NT2/D1 (cell line): ENCODE measurements around the gene DCLRE1A.
"Not testable (repeated sequence)": the region's sequence is repeated elsewhere in the genome, so short reads cannot be mapped to it uniquely, and the experiment has no call there.

Source experiments
- DNase-seq: peaks from one replicate; pipeline ENCODE4 v3.0.0-alpha.2; 2011; ENCODE audit warnings: low read depth, low spot score
- H3K27me3 ChIP-seq: 2 replicates; pipeline ENCODE4 v1.6.0; 2011; ENCODE audit warnings: mild to moderate bottlenecking; ENCODE audit not compliant: insufficient read length, insufficient read depth
- H3K36me3 ChIP-seq: 2 replicates; pipeline ENCODE4 v1.6.1; 2011; ENCODE audit warnings: mild to moderate bottlenecking, low read length, mixed read lengths; ENCODE audit not compliant: insufficient read depth, insufficient read length
- H3K4me1 ChIP-seq: 2 replicates; pipeline ENCODE4 v1.5.1; 2011; ENCODE audit not compliant: insufficient read depth, insufficient read length
- H3K4me3 ChIP-seq: 2 replicates; pipeline ENCODE4 v1.5.1; 2011; ENCODE audit warnings: low read depth; ENCODE audit not compliant: insufficient read length
- H3K9ac ChIP-seq: 2 replicates; pipeline ENCODE4 v1.6.0; 2011; ENCODE audit warnings: low read depth; ENCODE audit not compliant: insufficient read length
- H3K9me3 ChIP-seq: 2 replicates; pipeline ENCODE4 v1.5.1; 2011; ENCODE audit warnings: mild to moderate bottlenecking, low read length; ENCODE audit not compliant: insufficient read depth
- SUZ12 ChIP-seq: IDR thresholded peaks from 2 replicates; pipeline ENCODE4 v1.6.1; 2011; ENCODE audit not compliant: insufficient read length, insufficient read depth; ENCODE audit errors: extremely low read depth
- YY1 ChIP-seq: IDR thresholded peaks from 2 replicates; pipeline ENCODE4 v1.6.1; 2011; ENCODE audit not compliant: insufficient read length, insufficient read depth
- ZNF274 ChIP-seq: IDR thresholded peaks from 2 replicates; pipeline ENCODE4 v1.6.1; 2011; ENCODE audit warnings: mild to moderate bottlenecking, low read depth, low read length

Gene DCLRE1A

GRCh38 chr10:113819989-113820388, 33.9 kb downstream of the DCLRE1A start:
- no peaks in the 10 kb centered on the region for H3K27me3 ChIP-seq
- H3K36me3 ChIP-seq, result no peaks in the 10 kb centered on the region
- no peak for TF ChIP-seq YY1
- TF ChIP-seq SUZ12, result no peak
- no peak for TF ChIP-seq ZNF274
- H3K4me3 ChIP-seq, result no peak overlapping the region
- no peaks in the 10 kb centered on the region for H3K9me3 ChIP-seq
- no peak overlapping the region for H3K9ac ChIP-seq
- no peaks in the 10 kb centered on the region for H3K4me1 ChIP-seq
- no peak for DNase-seq

GRCh38 chr10:113814700-113815099, 39.2 kb downstream of the DCLRE1A start:
- not testable (repeated sequence) for H3K9ac ChIP-seq, H3K4me1 ChIP-seq, DNase-seq, H3K36me3 ChIP-seq, H3K27me3 ChIP-seq, H3K4me3 ChIP-seq, H3K9me3 ChIP-seq

GRCh38 chr10:113808168-113808567, 45.7 kb downstream of the DCLRE1A start:
- H3K9me3 ChIP-seq, result no peaks in the 10 kb centered on the region
- no peak overlapping the region for H3K9ac ChIP-seq
- no peak for DNase-seq
- TF ChIP-seq ZNF274 (no peak), SUZ12 (no peak), YY1 (no peak)
- no peaks in the 10 kb centered on the region for H3K36me3 ChIP-seq
- no peaks in the 10 kb centered on the region for H3K4me1 ChIP-seq
- no peak overlapping the region for H3K4me3 ChIP-seq
- no peaks in the 10 kb centered on the region for H3K27me3 ChIP-seq

- TF ChIP-seq SUZ12 (no peak), ZNF274 (no peak)
- Histone ChIP-seq H3K27me3 (no peaks in the 10 kb centered on the region), H3K36me3 (no peaks in the 10 kb centered on the region), H3K4me3 (no peak overlapping the region), H3K9ac (no peak overlapping the region), H3K4me1 (no peaks in the 10 kb centered on the region), H3K9me3 (no peaks in the 10 kb centered on the region)
- DNase-seq, result no peak
Measured at GRCh38 chr10:113806503-113806902, 47.4 kb downstream of the DCLRE1A start.

- TF ChIP-seq YY1 (no peak), ZNF274 (no peak), SUZ12 (no peak)
- DNase-seq, result no peak
- Histone ChIP-seq H3K36me3 (no peaks in the 10 kb centered on the region), H3K4me3 (no peak overlapping the region), H3K4me1 (no peaks in the 10 kb centered on the region), H3K27me3 (no peaks in the 10 kb centered on the region), H3K9ac (no peak overlapping the region), H3K9me3 (no peaks in the 10 kb centered on the region)
Measured at GRCh38 chr10:113802997-113803396, 50.9 kb downstream of the DCLRE1A start.

- H3K4me3 ChIP-seq, result no peak overlapping the region
- no peaks in the 10 kb centered on the region for H3K4me1 ChIP-seq
- TF ChIP-seq ZNF274 (no peak), YY1 (no peak), SUZ12 (no peak)
- H3K27me3 ChIP-seq, result no peaks in the 10 kb centered on the region
- no peaks in the 10 kb centered on the region for H3K36me3 ChIP-seq
- no peak for DNase-seq
- no peak overlapping the region for H3K9ac ChIP-seq
- no peaks in the 10 kb centered on the region for H3K9me3 ChIP-seq
Measured at GRCh38 chr10:113801569-113801968, 52.3 kb downstream of the DCLRE1A start.

- no peak overlapping the region for H3K9ac ChIP-seq
- H3K9me3 ChIP-seq, result no peaks in the 10 kb centered on the region
- no peaks in the 10 kb centered on the region for H3K27me3 ChIP-seq
- no peak overlapping the region for H3K4me3 ChIP-seq
- no peak for TF ChIP-seq SUZ12
- TF ChIP-seq YY1, result no peak
- no peak for TF ChIP-seq ZNF274
- no peaks in the 10 kb centered on the region for H3K4me1 ChIP-seq
- DNase-seq, result no peak
- no peaks in the 10 kb centered on the region for H3K36me3 ChIP-seq
Measured at GRCh38 chr10:113791691-113792090, 62.2 kb downstream of the DCLRE1A start.

GRCh38 chr10:113788604-113789083, 65.2 kb downstream of the DCLRE1A start:
- TF ChIP-seq ZNF274 (no peak), YY1 (no peak), SUZ12 (no peak)
- no peak for DNase-seq
- Histone ChIP-seq H3K36me3 (no peaks in the 10 kb centered on the region), H3K9me3 (no peaks in the 10 kb centered on the region), H3K4me3 (no peak overlapping the region), H3K9ac (no peak overlapping the region), H3K27me3 (no peaks in the 10 kb centered on the region), H3K4me1 (no peaks in the 10 kb centered on the region)
